GM23338 (cell line): ENCODE measurements around the gene HERPUD2. TPM values are rescaled to one million over a fixed set of nuclear protein-coding genes. Genes with fewer than 3 reads are reported as not detected.

Experiments used
- ATAC-seq: fragments of 200-7000 bp; cut with Tn5 transposase; 3 replicates; pipeline ENCODE4 v1.9.1; 2020
- DNase-seq: peaks from one replicate; pipeline ENCODE4 v3.0.0-alpha.2; 2015; ENCODE audit warnings: low spot score
- H2AFZ ChIP-seq: fragments of 200-600 bp; sonication (generic); 2 replicates; pipeline ENCODE4 v1.8.0; 2016; ENCODE audit warnings: antibody characterized with exemption, mild to moderate bottlenecking, moderate library complexity
- H3F3A ChIP-seq: fragments of 200-600 bp; sonication (generic); replicated peaks from 2 replicates; pipeline ENCODE4 v1.8.0; 2017; ENCODE audit warnings: antibody characterized with exemption, mixed run types, low read depth
- H3K27ac ChIP-seq: fragments of 200-600 bp; sonication (generic); 2 replicates; pipeline ENCODE4 v1.6.1; 2016; ENCODE audit warnings: low read depth
- H3K27me3 ChIP-seq: fragments of 200-600 bp; sonication (generic); 2 replicates; pipeline ENCODE4 v1.8.0; 2016; ENCODE audit warnings: mild to moderate bottlenecking, mixed run types, moderate library complexity; ENCODE audit not compliant: insufficient read depth
- H3K36me3 ChIP-seq: fragments of 200-600 bp; sonication (generic); 2 replicates; pipeline ENCODE4 v1.8.0; 2016; ENCODE audit warnings: mild to moderate bottlenecking; ENCODE audit not compliant: insufficient read depth
- H3K4me1 ChIP-seq: fragments of 200-600 bp; sonication (generic); 2 replicates; pipeline ENCODE4 v1.8.0; 2016; ENCODE audit warnings: mild to moderate bottlenecking, moderate library complexity; ENCODE audit not compliant: insufficient read depth
- H3K4me2 ChIP-seq: fragments of 200-600 bp; sonication (generic); 2 replicates; pipeline ENCODE4 v1.7.1; 2017; ENCODE audit warnings: mixed run types
- H3K4me3 ChIP-seq: fragments of 200-600 bp; sonication (generic); 2 replicates; pipeline ENCODE4 v1.6.1; 2016; ENCODE audit warnings: mixed run types
- H3K79me2 ChIP-seq: fragments of 200-600 bp; sonication (generic); replicated peaks from 2 replicates; pipeline ENCODE4 v1.8.0; 2017; ENCODE audit warnings: mild to moderate bottlenecking; ENCODE audit not compliant: insufficient read depth
- H3K9me2 ChIP-seq: fragments of 200-600 bp; sonication (generic); 2 replicates; pipeline ENCODE4 v1.8.0; 2017; ENCODE audit not compliant: insufficient read depth
- H4K20me1 ChIP-seq: fragments of 200-600 bp; sonication (generic); replicated peaks from 2 replicates; pipeline ENCODE4 v1.8.0; 2017; ENCODE audit warnings: mild to moderate bottlenecking; ENCODE audit not compliant: insufficient read depth
- H3K27ac Mint-ChIP-seq: 2 replicates; pipeline ENCODE4 v1.8.0; 2020; ENCODE audit warnings: inconsistent platforms, mild to moderate bottlenecking, moderate library complexity, mixed read lengths
- H3K27me3 Mint-ChIP-seq: 3 replicates; pipeline ENCODE4 v1.8.0; 2022; ENCODE audit warnings: low read depth, mild to moderate bottlenecking, moderate library complexity, mixed read lengths, inconsistent platforms; ENCODE audit not compliant: insufficient read depth, poor library complexity
- H3K36me3 Mint-ChIP-seq: 3 replicates; pipeline ENCODE4 v1.8.0; 2021; ENCODE audit warnings: low read depth, mild to moderate bottlenecking, inconsistent platforms, moderate library complexity, mixed read lengths
- H3K4me1 Mint-ChIP-seq: 3 replicates; pipeline ENCODE4 v1.8.0; 2020; ENCODE audit warnings: mild to moderate bottlenecking, inconsistent platforms, mixed read lengths
- H3K4me3 Mint-ChIP-seq: 3 replicates; pipeline ENCODE4 v1.8.0; 2021; ENCODE audit warnings: moderate library complexity, mild to moderate bottlenecking, inconsistent platforms, mixed read lengths
- H3K9me3 Mint-ChIP-seq: 3 replicates; pipeline ENCODE4 v1.8.0; 2020; ENCODE audit warnings: moderate library complexity, mild to moderate bottlenecking, inconsistent platforms, mixed read lengths
- polyA plus RNA-seq: library from polyadenylated mRNA; unstranded; fragments of >200 nt; fragmentation: Nextera tagmentation; extraction: Ambion mirVana; gene quantifications from 2 replicates; pipeline ENCODE4 v1.2.1, GENCODE V29; 2016
- total RNA-seq: library from RNA; depleted of rRNA; stranded (reverse); fragments of >200 nt; shearing (Covaris generic); gene quantifications from 2 replicates; pipeline ENCODE4 v1.2.3, GENCODE V29; 2014
- TF ChIP-seq, protein P1 (sequence below): fragments of 250-450 bp; sonication (Bioruptor Pico); IDR thresholded peaks from 2 replicates; pipeline ENCODE4 v1.5.0; 2020; ENCODE audit warnings: mild to moderate bottlenecking, moderate library complexity
- TF ChIP-seq, protein P2 (sequence below), 2 experiments: fragments of 200-600 bp in 1 of 2; sonication (generic) in 1 of 2; conservative IDR thresholded peaks; 2 replicates each; pipeline versions ENCODE4 v1.5.1 to v1.6.1; 2016 to 2017; ENCODE audit warnings: antibody characterized with exemption in 2 of 2, low read depth in 2 of 2, mild to moderate bottlenecking in 2 of 2, moderate library complexity in 1 of 2

The HERPUD2 gene
- total and polyA plus RNA-seq, 2 experiments from 2014 or later: 8.0 to 12.0 TPM

DNA sequence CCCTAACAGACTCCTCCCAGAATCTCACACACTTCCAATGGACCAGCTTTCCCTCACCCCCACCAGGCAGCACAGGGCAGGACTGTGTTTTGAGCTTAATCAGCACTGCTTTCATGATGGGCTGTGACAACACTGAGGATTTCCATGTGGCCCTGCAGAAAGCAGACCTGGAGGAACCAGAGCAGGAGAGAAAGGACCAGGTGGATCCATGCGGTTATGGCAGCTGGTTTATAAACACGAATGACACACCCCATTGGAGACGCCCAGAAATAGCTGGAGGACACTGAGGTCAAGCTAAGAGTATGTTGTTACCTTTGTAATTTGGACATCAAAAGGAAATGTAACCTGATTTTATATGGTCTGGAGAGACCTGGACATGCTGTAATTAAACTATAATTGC, 31.7 kb upstream of the HERPUD2 start (continued):
- TF ChIP-seq, protein P1, sequence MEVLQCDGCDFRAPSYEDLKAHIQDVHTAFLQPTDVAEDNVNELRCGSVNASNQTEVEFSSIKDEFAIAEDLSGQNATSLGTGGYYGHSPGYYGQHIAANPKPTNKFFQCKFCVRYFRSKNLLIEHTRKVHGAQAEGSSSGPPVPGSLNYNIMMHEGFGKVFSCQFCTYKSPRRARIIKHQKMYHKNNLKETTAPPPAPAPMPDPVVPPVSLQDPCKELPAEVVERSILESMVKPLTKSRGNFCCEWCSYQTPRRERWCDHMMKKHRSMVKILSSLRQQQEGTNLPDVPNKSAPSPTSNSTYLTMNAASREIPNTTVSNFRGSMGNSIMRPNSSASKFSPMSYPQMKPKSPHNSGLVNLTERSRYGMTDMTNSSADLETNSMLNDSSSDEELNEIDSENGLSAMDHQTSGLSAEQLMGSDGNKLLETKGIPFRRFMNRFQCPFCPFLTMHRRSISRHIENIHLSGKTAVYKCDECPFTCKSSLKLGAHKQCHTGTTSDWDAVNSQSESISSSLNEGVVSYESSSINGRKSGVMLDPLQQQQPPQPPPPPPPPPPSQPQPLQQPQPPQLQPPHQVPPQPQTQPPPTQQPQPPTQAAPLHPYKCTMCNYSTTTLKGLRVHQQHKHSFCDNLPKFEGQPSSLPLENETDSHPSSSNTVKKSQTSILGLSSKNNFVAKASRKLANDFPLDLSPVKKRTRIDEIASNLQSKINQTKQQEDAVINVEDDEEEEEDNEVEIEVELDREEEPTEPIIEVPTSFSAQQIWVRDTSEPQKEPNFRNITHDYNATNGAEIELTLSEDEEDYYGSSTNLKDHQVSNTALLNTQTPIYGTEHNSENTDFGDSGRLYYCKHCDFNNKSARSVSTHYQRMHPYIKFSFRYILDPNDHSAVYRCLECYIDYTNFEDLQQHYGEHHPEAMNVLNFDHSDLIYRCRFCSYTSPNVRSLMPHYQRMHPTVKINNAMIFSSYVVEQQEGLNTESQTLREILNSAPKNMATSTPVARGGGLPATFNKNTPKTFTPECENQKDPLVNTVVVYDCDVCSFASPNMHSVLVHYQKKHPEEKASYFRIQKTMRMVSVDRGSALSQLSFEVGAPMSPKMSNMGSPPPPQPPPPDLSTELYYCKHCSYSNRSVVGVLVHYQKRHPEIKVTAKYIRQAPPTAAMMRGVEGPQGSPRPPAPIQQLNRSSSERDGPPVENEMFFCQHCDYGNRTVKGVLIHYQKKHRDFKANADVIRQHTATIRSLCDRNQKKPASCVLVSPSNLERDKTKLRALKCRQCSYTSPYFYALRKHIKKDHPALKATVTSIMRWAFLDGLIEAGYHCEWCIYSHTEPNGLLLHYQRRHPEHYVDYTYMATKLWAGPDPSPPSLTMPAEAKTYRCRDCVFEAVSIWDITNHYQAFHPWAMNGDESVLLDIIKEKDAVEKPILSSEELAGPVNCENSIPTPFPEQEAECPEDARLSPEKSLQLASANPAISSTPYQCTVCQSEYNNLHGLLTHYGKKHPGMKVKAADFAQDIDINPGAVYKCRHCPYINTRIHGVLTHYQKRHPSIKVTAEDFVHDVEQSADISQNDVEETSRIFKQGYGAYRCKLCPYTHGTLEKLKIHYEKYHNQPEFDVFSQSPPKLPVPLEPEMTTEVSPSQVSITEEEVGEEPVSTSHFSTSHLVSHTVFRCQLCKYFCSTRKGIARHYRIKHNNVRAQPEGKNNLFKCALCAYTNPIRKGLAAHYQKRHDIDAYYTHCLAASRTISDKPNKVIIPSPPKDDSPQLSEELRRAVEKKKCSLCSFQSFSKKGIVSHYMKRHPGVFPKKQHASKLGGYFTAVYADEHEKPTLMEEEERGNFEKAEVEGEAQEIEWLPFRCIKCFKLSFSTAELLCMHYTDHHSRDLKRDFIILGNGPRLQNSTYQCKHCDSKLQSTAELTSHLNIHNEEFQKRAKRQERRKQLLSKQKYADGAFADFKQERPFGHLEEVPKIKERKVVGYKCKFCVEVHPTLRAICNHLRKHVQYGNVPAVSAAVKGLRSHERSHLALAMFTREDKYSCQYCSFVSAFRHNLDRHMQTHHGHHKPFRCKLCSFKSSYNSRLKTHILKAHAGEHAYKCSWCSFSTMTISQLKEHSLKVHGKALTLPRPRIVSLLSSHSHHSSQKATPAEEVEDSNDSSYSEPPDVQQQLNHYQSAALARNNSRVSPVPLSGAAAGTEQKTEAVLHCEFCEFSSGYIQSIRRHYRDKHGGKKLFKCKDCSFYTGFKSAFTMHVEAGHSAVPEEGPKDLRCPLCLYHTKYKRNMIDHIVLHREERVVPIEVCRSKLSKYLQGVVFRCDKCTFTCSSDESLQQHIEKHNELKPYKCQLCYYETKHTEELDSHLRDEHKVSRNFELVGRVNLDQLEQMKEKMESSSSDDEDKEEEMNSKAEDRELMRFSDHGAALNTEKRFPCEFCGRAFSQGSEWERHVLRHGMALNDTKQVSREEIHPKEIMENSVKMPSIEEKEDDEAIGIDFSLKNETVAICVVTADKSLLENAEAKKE (CRISPR knock-in tag): no peak

DNA sequence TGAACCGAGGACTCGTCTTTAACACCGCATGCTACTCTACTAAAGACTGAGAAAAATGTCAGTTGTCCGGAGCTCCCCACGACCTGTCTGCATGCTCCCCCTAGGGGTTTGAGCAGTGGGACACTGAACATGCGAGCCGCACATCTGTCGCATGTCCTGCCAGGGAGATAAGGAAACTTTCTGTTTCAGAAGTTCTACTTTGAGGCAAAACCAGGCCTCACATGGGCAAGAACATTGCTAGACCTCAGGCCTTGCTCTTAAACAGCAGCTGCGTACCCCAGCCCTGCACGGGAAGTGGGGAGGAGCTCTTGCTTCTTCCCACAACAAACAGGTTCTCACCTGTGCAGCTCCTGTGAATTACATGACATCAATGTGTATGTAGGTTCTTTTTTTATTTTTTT, 30.3 kb upstream of the HERPUD2 start:
- Histone ChIP-seq H3F3A (no peaks in the 10 kb centered on the region), H3K36me3 (no peaks in the 10 kb centered on the region), H3K27me3 (no peaks in the 10 kb centered on the region), H4K20me1 (no peaks in the 10 kb centered on the region), H3K27ac (no peak overlapping the region), H3K4me1 (no peaks in the 10 kb centered on the region), H3K9me2 (0 out of 2 replicates have a peak, but pooled peaks cover 2% of the 10 kb centered on the region), H2AFZ (peak overlapping the region; percentile 84; the same call in 1 of the 2 replicates), H3K4me2 (no peak overlapping the region), H3K79me2 (no peaks in the 10 kb centered on the region), H3K4me3 (no peak overlapping the region)
- Mint-ChIP-seq H3K27ac (no peak overlapping the region), H3K4me1 (0 out of 3 replicates have a peak, but pooled peaks cover 3% of the 10 kb centered on the region), H3K27me3 (peaks cover 2% of the 10 kb centered on the region), H3K4me3 (no peak overlapping the region), H3K9me3 (no peaks in the 10 kb centered on the region), H3K36me3 (no peaks in the 10 kb centered on the region)
- DNase-seq (peak; percentile 27), ATAC-seq (peak; percentile 34; the same call in 1 of the 3 replicates)
- TF ChIP-seq, protein P1 (CRISPR knock-in tag): no peak
- TF ChIP-seq, protein P2, sequence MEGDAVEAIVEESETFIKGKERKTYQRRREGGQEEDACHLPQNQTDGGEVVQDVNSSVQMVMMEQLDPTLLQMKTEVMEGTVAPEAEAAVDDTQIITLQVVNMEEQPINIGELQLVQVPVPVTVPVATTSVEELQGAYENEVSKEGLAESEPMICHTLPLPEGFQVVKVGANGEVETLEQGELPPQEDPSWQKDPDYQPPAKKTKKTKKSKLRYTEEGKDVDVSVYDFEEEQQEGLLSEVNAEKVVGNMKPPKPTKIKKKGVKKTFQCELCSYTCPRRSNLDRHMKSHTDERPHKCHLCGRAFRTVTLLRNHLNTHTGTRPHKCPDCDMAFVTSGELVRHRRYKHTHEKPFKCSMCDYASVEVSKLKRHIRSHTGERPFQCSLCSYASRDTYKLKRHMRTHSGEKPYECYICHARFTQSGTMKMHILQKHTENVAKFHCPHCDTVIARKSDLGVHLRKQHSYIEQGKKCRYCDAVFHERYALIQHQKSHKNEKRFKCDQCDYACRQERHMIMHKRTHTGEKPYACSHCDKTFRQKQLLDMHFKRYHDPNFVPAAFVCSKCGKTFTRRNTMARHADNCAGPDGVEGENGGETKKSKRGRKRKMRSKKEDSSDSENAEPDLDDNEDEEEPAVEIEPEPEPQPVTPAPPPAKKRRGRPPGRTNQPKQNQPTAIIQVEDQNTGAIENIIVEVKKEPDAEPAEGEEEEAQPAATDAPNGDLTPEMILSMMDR (conservative IDR thresholded peaks at IDR 0.05; ENCODE audit: low read depth in 2 of 2): peak; percentile 35 to 37
